Esophagus squamous epithelium (tissue), 5 donors: Measurements from ENCODE around the gene PYM1. TPM values are rescaled to one million over a fixed set of nuclear protein-coding genes. Genes with fewer than 3 reads are reported as not detected.

Source experiments
- DNase-seq: peaks from one replicate; lab custom pipeline; 2025; lab: John Stamatoyannopoulos, UW
- H3K27ac ChIP-seq, 4 donors: fragments of 200-600 bp; sonication (generic); one replicate each; pipeline ENCODE4 v1.5.1; 2016 to 2019; ENCODE audit warnings: mild to moderate bottlenecking in 1 of 4
- H3K27me3 ChIP-seq, 4 donors: fragments of 200-600 bp; sonication (generic); 1 replicate in 3 of 4; 2 replicates in 1 of 4; pipeline versions ENCODE4 v1.5.1 to v1.6.0; 2017 to 2021; ENCODE audit warnings: antibody characterized with exemption in 1 of 4
- H3K36me3 ChIP-seq, 3 donors: fragments of 200-600 bp; sonication (generic); one replicate each; pipeline ENCODE4 v1.5.1; 2016 to 2019
- H3K4me1 ChIP-seq, 3 donors: fragments of 200-600 bp; sonication (generic); one replicate each; pipeline ENCODE4 v1.5.1; 2017 to 2019
- H3K4me3 ChIP-seq, 4 donors: fragments of 200-600 bp; sonication (generic); 1 replicate in 3 of 4; 2 replicates in 1 of 4; pipeline ENCODE4 v1.5.1; 2016 to 2019; ENCODE audit warnings: mild to moderate bottlenecking in 2 of 4, moderate library complexity in 1 of 4
- H3K9me3 ChIP-seq, 3 donors: fragments of 200-600 bp; sonication (generic); one replicate each; pipeline ENCODE4 v1.5.1; 2016 to 2019
- POLR2A ChIP-seq, 4 donors: fragments of 450-650 bp; IDR thresholded peaks; one replicate each; pipeline ENCODE4 v1.6.1; 2017; ENCODE audit warnings: antibody characterized with exemption in 4 of 4, mild to moderate bottlenecking in 4 of 4, moderate library complexity in 3 of 4
- WGBS, 2 donors: methylation state at CpG; one replicate each; pipeline ENCODE4 v1.1.5; 2018; 5-methylcytosine and 5-hydroxymethylcytosine counted together
- intact Hi-C: fragments of 100-400 bp; cut with DNase I; formaldehyde crosslinking; loops from one replicate; pipeline ENCODE4 v1.15.0; 2022
- total RNA-seq, 4 donors: library from RNA; depleted of rRNA; stranded (reverse); fragments of >200 nt; gene quantifications; one replicate each; pipeline ENCODE4 v1.1.0, GENCODE V29; 2016
- TF ChIP-seq, protein P1 (sequence below), 6 experiments: fragments of 450-650 bp in 4 of 6; fragments of 200-600 bp in 2 of 6; sonication (generic) in 2 of 6; IDR thresholded peaks; one replicate each; pipeline ENCODE4 v1.5.1; 2016 to 2019; ENCODE audit warnings: antibody characterized with exemption in 6 of 6, mild to moderate bottlenecking in 4 of 6, moderate library complexity in 4 of 6
- donor health status: DM: yes; HTN: yes; CAD: no.

The PYM1 gene
- total RNA-seq, 4 donors from 2014 or later = 60.7 to 107 (median 85.0) TPM

DNA sequence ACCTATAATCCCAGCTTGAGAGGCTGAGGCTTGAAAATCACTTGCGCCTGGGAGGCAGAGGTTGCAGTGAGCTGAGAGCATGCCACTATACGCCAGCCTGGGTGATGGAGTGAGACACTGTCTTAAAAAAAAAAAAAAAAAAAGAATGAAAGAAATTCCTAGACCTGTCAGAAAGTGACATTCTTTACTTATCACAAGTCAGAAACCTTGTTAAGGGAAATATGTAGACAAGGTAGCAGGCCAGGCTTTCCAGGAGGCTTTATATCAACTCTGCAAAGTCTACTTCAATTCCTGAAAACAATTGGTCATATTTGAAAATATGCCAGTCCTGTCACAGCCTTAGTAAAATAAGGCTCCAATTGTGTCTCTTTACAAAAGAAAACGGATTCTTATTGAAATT is 65.8 kb downstream of the PYM1 start:
- H3K9me3 ChIP-seq = peaks cover 0 to 12% (median 7%) of the 10 kb centered on the region in 3 donors
- H3K4me3 ChIP-seq = no peak overlapping the region
- H3K27ac ChIP-seq = no peak overlapping the region
- intact Hi-C loops = no loop called here
- H3K36me3 ChIP-seq = no peaks in the 10 kb centered on the region
- no peaks in the 10 kb centered on the region for H3K27me3 ChIP-seq
- WGBS, 2 donors = 84 to 87% methylated on average over 3 of the region's 3 CpGs
- no peak for TF ChIP-seq POLR2A (IDR thresholded peaks at IDR 0.05)
- TF ChIP-seq, protein P1, sequence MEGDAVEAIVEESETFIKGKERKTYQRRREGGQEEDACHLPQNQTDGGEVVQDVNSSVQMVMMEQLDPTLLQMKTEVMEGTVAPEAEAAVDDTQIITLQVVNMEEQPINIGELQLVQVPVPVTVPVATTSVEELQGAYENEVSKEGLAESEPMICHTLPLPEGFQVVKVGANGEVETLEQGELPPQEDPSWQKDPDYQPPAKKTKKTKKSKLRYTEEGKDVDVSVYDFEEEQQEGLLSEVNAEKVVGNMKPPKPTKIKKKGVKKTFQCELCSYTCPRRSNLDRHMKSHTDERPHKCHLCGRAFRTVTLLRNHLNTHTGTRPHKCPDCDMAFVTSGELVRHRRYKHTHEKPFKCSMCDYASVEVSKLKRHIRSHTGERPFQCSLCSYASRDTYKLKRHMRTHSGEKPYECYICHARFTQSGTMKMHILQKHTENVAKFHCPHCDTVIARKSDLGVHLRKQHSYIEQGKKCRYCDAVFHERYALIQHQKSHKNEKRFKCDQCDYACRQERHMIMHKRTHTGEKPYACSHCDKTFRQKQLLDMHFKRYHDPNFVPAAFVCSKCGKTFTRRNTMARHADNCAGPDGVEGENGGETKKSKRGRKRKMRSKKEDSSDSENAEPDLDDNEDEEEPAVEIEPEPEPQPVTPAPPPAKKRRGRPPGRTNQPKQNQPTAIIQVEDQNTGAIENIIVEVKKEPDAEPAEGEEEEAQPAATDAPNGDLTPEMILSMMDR (IDR thresholded peaks at IDR 0.05) = no peak
- no peak for DNase-seq
- H3K4me1 ChIP-seq = no peaks in the 10 kb centered on the region

DNA sequence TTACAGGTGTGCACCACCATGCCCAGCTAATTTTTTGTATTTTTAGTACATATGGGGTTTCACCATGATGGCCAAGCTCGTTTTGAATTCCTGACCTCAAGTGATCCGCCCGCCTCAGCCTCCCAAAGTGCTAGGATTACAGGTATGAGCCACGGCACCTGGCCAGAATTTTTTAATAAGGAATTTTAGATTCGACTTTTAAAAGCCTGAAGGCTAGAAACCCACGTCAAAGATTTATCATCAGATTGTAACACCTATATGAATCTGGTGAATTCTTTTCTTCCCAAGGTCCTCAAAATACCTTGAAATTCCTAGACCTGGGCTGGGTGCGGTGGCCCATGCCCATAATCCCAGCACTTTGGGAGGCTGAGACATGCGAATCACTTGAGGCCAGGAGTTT is 66.3 kb downstream of the PYM1 start:
- H3K4me3 ChIP-seq = no peak overlapping the region
- no peak for TF ChIP-seq POLR2A (IDR thresholded peaks at IDR 0.05)
- TF ChIP-seq, protein P1 (IDR thresholded peaks at IDR 0.05) = no peak
- H3K36me3 ChIP-seq = no peaks in the 10 kb centered on the region
- peaks cover 0 to 12% (median 7%) of the 10 kb centered on the region in 3 donors for H3K9me3 ChIP-seq
- intact Hi-C loops = no loop called here
- no peaks in the 10 kb centered on the region for H3K27me3 ChIP-seq
- no peaks in the 10 kb centered on the region for H3K4me1 ChIP-seq
- 81 to 82% methylated on average over 6 to 8 of the region's 8 CpGs for WGBS, 2 donors
- no peak overlapping the region for H3K27ac ChIP-seq
- no peak for DNase-seq

DNA sequence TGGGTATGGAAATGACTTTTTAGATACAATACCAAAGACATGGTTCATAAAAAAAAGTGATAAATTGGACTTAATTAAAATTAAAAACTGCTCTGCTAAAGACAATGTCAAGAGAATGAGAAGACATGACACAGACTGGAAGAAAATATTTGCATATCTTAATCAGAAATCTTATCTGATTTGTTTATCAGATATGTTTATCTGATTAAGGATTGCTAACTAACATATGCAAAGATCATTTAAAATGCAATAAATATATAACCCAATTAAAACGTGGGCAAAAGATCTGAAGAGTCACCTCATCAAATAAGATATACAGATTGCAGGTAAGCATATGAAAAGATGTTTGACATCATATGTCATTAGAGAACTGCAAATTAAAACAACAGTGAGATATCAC is 75.0 kb downstream of the PYM1 start:
- TF ChIP-seq POLR2A (IDR thresholded peaks at IDR 0.05) = no peak

More for the DNA sequence above, 75.0 kb downstream of the PYM1 start:
- peaks cover 0 to 7% (median 5%) of the 10 kb centered on the region in 3 donors for H3K4me1 ChIP-seq
- no peaks in the 10 kb centered on the region for H3K36me3 ChIP-seq
- H3K27me3 ChIP-seq = peaks cover 0 to 18% (median 0%) of the 10 kb centered on the region in 4 donors
- no peak overlapping the region for H3K27ac ChIP-seq
- no peaks in the 10 kb centered on the region for H3K9me3 ChIP-seq
- DNase-seq = no peak
- 38 to 42% methylated on average over 1 of the region's 1 CpG for WGBS, 2 donors
- no peak overlapping the region for H3K4me3 ChIP-seq
- intact Hi-C loops = no loop called here

Other genes starting within 250 kb of the PYM1 start
- 10 to 100 TPM in 2 of 4 donors, 1 to 10 TPM in 2; 1.1 to 26.3 (median 10.5) TPM for gene ITGA7, start 220.0 kb downstream of the PYM1 start, total RNA-seq
- 100 to 1,000 TPM; 117 to 211 (median 178) TPM for gene BLOC1S1, start 211.8 kb downstream of the PYM1 start, total RNA-seq
- gene RDH5, start 207.5 kb downstream of the PYM1 start, total RNA-seq = 10 to 100 TPM in 1 of 4 donors, 1 to 10 TPM in 3; 1.3 to 13.5 (median 4.1) TPM
- 100 to 1,000 TPM; 144 to 349 (median 264) TPM for gene CD63, start 198.9 kb downstream of the PYM1 start, total RNA-seq
- gene GDF11, start 184.8 kb downstream of the PYM1 start, total RNA-seq = 1 to 10 TPM in 3 of 4 donors, under 1 TPM in 1; 0.19 to 1.9 (median 1.5) TPM
- 10 to 100 TPM; 22.6 to 60.1 (median 53.7) TPM for gene SARNP, start 110.2 kb downstream of the PYM1 start, total RNA-seq
- 10 to 100 TPM; 29.9 to 31.9 (median 31.1) TPM for gene ORMDL2, start 109.9 kb downstream of the PYM1 start, total RNA-seq
- gene DNAJC14, start 98.3 kb downstream of the PYM1 start, total RNA-seq = 10 to 100 TPM; 15.3 to 30.2 (median 19.9) TPM
- 1 to 10 TPM; 1.5 to 3.1 (median 1.8) TPM for gene MMP19, start 85.0 kb downstream of the PYM1 start, total RNA-seq
- gene DGKA, start 3.3 kb upstream of the PYM1 start, total RNA-seq = 100 to 1,000 TPM in 3 of 4 donors, 10 to 100 TPM in 1; 95.7 to 209 (median 159) TPM
- gene PMEL, start 38.1 kb upstream of the PYM1 start, total RNA-seq = 1 to 10 TPM in 1 of 4 donors, under 1 TPM in 3; 0.48 to 3.4 (median 0.67) TPM
- gene CDK2, start 38.9 kb upstream of the PYM1 start, total RNA-seq = 10 to 100 TPM; 11.1 to 22.6 (median 17.0) TPM
- gene RAB5B, start 46.2 kb upstream of the PYM1 start, total RNA-seq = 10 to 100 TPM; 78.2 to 94.2 (median 86.4) TPM
- gene SUOX, start 69.4 kb upstream of the PYM1 start, total RNA-seq = 10 to 100 TPM; 16.0 to 30.0 (median 18.5) TPM
- gene IKZF4, start 93.1 kb upstream of the PYM1 start, total RNA-seq = 1 to 10 TPM; 1.2 to 2.0 (median 1.9) TPM
- gene RPS26, start 114.0 kb upstream of the PYM1 start, total RNA-seq = 1,000 to 10,000 TPM in 2 of 4 donors, 100 to 1,000 TPM in 2; 381 to 1,639 (median 1,040) TPM
- gene ERBB3, start 152.3 kb upstream of the PYM1 start, total RNA-seq = 100 to 1,000 TPM in 1 of 4 donors, 10 to 100 TPM in 3; 36.0 to 125 (median 82.8) TPM
- gene PA2G4, start 176.7 kb upstream of the PYM1 start, total RNA-seq = 100 to 1,000 TPM in 3 of 4 donors, 10 to 100 TPM in 1; 89.3 to 206 (median 176) TPM
- 1,000 to 10,000 TPM in 3 of 4 donors, 100 to 1,000 TPM in 1; 966 to 4,641 (median 3,066) TPM for gene RPL41, start 188.7 kb upstream of the PYM1 start, total RNA-seq
- gene ZC3H10, start 190.4 kb upstream of the PYM1 start, total RNA-seq = 1 to 10 TPM; 1.5 to 3.8 (median 2.3) TPM
- 10 to 100 TPM; 42.6 to 70.8 (median 62.5) TPM for gene ESYT1, start 200.4 kb upstream of the PYM1 start, total RNA-seq
- 10 to 100 TPM; 26.3 to 51.0 (median 37.8) TPM for gene MYL6B, start 224.7 kb upstream of the PYM1 start, total RNA-seq
- 1,000 to 10,000 TPM; 1,011 to 2,279 (median 1,490) TPM for gene MYL6, start 230.5 kb upstream of the PYM1 start, total RNA-seq